ENCODE measurements around the gene GAN.

The GAN gene

DNA sequence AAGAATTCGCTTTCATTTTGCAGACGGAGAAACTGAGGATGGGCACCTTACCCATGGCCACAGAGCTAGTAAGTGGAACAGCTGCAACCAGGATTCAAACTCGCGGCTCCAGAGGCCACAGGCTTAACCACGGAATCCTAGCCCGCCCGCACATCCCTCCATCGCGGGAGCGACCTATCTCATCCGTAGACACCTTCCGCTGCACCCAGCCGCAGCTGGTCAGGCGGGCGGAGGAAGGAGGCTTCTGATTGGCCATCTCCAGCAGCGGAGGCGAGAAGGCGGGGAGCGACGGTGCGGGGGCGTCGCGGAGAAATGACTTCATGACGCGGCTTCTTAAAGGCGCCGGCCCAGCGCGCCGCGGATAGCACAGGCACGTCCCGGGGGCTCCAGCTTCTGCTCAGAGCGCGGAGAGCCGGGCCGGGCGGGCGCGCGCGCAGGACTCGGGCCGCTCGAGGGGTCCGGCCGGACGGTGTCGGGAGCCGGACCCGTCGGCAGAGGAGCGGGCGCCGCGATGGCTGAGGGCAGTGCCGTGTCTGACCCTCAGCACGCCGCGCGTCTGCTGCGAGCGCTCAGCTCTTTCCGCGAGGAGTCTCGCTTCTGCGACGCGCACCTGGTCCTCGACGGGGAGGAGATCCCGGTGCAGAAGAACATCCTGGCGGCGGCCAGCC, at the start of gene GAN (continued):
- no peak for TF ChIP-seq ZNF394 (tag by site-specific recombination; IDR thresholded peaks at IDR 0.05; ENCODE audit: borderline replicate concordance)
- 0 out of 2 replicates have a peak, but pooled peaks have one; percentile 60 for TF ChIP-seq ZNF174 (tag by site-specific recombination; IDR thresholded peaks at IDR 0.05)
- TF ChIP-seq, protein P1, sequence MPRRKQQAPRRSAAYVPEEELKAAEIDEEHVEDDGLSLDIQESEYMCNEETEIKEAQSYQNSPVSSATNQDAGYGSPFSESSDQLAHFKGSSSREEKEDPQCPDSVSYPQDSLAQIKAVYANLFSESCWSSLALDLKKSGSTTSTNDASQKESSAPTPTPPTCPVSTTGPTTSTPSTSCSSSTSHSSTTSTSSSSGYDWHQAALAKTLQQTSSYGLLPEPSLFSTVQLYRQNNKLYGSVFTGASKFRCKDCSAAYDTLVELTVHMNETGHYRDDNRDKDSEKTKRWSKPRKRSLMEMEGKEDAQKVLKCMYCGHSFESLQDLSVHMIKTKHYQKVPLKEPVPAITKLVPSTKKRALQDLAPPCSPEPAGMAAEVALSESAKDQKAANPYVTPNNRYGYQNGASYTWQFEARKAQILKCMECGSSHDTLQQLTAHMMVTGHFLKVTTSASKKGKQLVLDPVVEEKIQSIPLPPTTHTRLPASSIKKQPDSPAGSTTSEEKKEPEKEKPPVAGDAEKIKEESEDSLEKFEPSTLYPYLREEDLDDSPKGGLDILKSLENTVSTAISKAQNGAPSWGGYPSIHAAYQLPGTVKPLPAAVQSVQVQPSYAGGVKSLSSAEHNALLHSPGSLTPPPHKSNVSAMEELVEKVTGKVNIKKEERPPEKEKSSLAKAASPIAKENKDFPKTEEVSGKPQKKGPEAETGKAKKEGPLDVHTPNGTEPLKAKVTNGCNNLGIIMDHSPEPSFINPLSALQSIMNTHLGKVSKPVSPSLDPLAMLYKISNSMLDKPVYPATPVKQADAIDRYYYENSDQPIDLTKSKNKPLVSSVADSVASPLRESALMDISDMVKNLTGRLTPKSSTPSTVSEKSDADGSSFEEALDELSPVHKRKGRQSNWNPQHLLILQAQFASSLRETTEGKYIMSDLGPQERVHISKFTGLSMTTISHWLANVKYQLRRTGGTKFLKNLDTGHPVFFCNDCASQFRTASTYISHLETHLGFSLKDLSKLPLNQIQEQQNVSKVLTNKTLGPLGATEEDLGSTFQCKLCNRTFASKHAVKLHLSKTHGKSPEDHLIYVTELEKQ (tag by site-specific recombination; IDR thresholded peaks at IDR 0.05; ENCODE audit: borderline replicate concordance), result no peak
- TF ChIP-seq, protein P2, sequence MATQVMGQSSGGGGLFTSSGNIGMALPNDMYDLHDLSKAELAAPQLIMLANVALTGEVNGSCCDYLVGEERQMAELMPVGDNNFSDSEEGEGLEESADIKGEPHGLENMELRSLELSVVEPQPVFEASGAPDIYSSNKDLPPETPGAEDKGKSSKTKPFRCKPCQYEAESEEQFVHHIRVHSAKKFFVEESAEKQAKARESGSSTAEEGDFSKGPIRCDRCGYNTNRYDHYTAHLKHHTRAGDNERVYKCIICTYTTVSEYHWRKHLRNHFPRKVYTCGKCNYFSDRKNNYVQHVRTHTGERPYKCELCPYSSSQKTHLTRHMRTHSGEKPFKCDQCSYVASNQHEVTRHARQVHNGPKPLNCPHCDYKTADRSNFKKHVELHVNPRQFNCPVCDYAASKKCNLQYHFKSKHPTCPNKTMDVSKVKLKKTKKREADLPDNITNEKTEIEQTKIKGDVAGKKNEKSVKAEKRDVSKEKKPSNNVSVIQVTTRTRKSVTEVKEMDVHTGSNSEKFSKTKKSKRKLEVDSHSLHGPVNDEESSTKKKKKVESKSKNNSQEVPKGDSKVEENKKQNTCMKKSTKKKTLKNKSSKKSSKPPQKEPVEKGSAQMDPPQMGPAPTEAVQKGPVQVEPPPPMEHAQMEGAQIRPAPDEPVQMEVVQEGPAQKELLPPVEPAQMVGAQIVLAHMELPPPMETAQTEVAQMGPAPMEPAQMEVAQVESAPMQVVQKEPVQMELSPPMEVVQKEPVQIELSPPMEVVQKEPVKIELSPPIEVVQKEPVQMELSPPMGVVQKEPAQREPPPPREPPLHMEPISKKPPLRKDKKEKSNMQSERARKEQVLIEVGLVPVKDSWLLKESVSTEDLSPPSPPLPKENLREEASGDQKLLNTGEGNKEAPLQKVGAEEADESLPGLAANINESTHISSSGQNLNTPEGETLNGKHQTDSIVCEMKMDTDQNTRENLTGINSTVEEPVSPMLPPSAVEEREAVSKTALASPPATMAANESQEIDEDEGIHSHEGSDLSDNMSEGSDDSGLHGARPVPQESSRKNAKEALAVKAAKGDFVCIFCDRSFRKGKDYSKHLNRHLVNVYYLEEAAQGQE (tag by site-specific recombination; IDR thresholded peaks at IDR 0.05), result no peak
- TF ChIP-seq, protein P3, sequence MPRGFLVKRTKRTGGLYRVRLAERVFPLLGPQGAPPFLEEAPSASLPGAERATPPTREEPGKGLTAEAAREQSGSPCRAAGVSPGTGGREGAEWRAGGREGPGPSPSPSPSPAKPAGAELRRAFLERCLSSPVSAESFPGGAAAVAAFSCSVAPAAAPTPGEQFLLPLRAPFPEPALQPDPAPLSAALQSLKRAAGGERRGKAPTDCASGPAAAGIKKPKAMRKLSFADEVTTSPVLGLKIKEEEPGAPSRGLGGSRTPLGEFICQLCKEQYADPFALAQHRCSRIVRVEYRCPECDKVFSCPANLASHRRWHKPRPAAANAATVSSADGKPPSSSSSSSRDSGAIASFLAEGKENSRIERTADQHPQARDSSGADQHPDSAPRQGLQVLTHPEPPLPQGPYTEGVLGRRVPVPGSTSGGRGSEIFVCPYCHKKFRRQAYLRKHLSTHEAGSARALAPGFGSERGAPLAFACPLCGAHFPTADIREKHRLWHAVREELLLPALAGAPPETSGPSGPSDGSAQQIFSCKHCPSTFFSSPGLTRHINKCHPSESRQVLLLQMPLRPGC (tag by site-specific recombination; IDR thresholded peaks at IDR 0.05), result no peak
- TF ChIP-seq, protein P4, sequence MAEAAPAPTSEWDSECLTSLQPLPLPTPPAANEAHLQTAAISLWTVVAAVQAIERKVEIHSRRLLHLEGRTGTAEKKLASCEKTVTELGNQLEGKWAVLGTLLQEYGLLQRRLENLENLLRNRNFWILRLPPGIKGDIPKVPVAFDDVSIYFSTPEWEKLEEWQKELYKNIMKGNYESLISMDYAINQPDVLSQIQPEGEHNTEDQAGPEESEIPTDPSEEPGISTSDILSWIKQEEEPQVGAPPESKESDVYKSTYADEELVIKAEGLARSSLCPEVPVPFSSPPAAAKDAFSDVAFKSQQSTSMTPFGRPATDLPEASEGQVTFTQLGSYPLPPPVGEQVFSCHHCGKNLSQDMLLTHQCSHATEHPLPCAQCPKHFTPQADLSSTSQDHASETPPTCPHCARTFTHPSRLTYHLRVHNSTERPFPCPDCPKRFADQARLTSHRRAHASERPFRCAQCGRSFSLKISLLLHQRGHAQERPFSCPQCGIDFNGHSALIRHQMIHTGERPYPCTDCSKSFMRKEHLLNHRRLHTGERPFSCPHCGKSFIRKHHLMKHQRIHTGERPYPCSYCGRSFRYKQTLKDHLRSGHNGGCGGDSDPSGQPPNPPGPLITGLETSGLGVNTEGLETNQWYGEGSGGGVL (tag by site-specific recombination; IDR thresholded peaks at IDR 0.05), result no peak
- TF ChIP-seq ZNF707 (tag by site-specific recombination; IDR thresholded peaks at IDR 0.05), result no peak
- TF ChIP-seq MYNN (tag by site-specific recombination; IDR thresholded peaks at IDR 0.05; ENCODE audit: borderline replicate concordance), result no peak
- TF ChIP-seq ZBTB17 (tag by site-specific recombination; IDR thresholded peaks at IDR 0.05), result peak; percentile 8; the same call in 1 of the 2 replicates
- TF ChIP-seq, protein P5, sequence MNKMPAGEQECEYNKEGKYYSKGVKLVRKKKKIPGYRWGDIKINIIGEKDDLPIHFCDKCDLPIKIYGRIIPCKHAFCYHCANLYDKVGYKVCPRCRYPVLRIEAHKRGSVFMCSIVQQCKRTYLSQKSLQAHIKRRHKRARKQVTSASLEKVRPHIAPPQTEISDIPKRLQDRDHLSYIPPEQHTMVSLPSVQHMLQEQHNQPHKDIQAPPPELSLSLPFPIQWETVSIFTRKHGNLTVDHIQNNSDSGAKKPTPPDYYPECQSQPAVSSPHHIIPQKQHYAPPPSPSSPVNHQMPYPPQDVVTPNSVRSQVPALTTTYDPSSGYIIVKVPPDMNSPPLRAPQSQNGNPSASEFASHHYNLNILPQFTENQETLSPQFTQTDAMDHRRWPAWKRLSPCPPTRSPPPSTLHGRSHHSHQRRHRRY (tag by site-specific recombination; IDR thresholded peaks at IDR 0.05), result no peak
- TF ChIP-seq, protein P6, sequence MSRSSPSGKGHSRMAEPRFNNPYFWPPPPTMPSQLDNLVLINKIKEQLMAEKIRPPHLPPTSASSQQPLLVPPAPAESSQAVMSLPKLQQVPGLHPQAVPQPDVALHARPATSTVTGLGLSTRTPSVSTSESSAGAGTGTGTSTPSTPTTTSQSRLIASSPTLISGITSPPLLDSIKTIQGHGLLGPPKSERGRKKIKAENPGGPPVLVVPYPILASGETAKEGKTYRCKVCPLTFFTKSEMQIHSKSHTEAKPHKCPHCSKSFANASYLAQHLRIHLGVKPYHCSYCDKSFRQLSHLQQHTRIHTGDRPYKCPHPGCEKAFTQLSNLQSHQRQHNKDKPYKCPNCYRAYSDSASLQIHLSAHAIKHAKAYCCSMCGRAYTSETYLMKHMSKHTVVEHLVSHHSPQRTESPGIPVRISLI (tag by site-specific recombination; IDR thresholded peaks at IDR 0.05), result no peak
- TF ChIP-seq ZNF785 (tag by site-specific recombination; IDR thresholded peaks at IDR 0.05), result no peak
- TF ChIP-seq ZNF169 (tag by site-specific recombination; IDR thresholded peaks at IDR 0.05), result no peak
- no peak for TF ChIP-seq ZNF274 (IDR thresholded peaks at IDR 0.05; ENCODE audit: low read length)
- no peak for TF ChIP-seq ZNF274 (tag by site-specific recombination; IDR thresholded peaks at IDR 0.05; ENCODE audit: borderline replicate concordance)
- TF ChIP-seq ZEB2 (tag by site-specific recombination; IDR thresholded peaks at IDR 0.05), result peak; percentile 67; the same call in 1 of the 2 replicates
- TF ChIP-seq, protein P7, sequence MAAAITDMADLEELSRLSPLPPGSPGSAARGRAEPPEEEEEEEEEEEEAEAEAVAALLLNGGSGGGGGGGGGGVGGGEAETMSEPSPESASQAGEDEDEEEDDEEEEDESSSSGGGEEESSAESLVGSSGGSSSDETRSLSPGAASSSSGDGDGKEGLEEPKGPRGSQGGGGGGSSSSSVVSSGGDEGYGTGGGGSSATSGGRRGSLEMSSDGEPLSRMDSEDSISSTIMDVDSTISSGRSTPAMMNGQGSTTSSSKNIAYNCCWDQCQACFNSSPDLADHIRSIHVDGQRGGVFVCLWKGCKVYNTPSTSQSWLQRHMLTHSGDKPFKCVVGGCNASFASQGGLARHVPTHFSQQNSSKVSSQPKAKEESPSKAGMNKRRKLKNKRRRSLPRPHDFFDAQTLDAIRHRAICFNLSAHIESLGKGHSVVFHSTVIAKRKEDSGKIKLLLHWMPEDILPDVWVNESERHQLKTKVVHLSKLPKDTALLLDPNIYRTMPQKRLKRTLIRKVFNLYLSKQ (tag by site-specific recombination; IDR thresholded peaks at IDR 0.05; ENCODE audit: borderline replicate concordance), result no peak
- TF ChIP-seq ZFP37 (tag by site-specific recombination; IDR thresholded peaks at IDR 0.05), result no peak
- no peak for TF ChIP-seq ZNF791 (tag by site-specific recombination; IDR thresholded peaks at IDR 0.05)
- TF ChIP-seq OSR2 (tag by site-specific recombination; IDR thresholded peaks at IDR 0.05), result 0 out of 2 replicates have a peak, but pooled peaks have one; percentile 14
- no peak for TF ChIP-seq ZNF544 (tag by site-specific recombination; IDR thresholded peaks at IDR 0.05)
- TF ChIP-seq ZNF548 (tag by site-specific recombination; IDR thresholded peaks at IDR 0.05), result no peak
- no peak for TF ChIP-seq ZNF302 (tag by site-specific recombination; IDR thresholded peaks at IDR 0.05; ENCODE audit: low read depth)
- TF ChIP-seq ZNF664 (tag by site-specific recombination; IDR thresholded peaks at IDR 0.05), result no peak
